Effector memory CD4-positive, alpha-beta T cell (primary cell): ENCODE data around the gene RSPH3.
A peak's percentile ranks its signal among the peaks of the same experiment; 100 is the strongest.

Source experiments
- DNase-seq, 3 donors: peaks; one replicate each; pipeline ENCODE4 v3.0.0-alpha.2; 2020
- H3K27ac ChIP-seq: 2 replicates; pipeline ENCODE4 v1.7.0; 2013; ENCODE audit warnings: mild to moderate bottlenecking, low read length, moderate library complexity; ENCODE audit not compliant: insufficient read depth, poor library complexity, severe bottlenecking
- H3K27me3 ChIP-seq: replicated peaks from 2 replicates; pipeline ENCODE4 v1.7.0; 2013; ENCODE audit warnings: mild to moderate bottlenecking, low read length; ENCODE audit not compliant: insufficient read depth, control insufficient read depth, poor library complexity, severe bottlenecking
- H3K36me3 ChIP-seq: 2 replicates; pipeline ENCODE4 v1.7.0; 2013; ENCODE audit warnings: mild to moderate bottlenecking, low read length, moderate library complexity; ENCODE audit not compliant: control insufficient read depth, insufficient read depth
- H3K4me1 ChIP-seq: 2 replicates; pipeline ENCODE4 v1.7.0; 2013; ENCODE audit warnings: low read length, mild to moderate bottlenecking; ENCODE audit not compliant: control insufficient read depth, insufficient read depth, poor library complexity, severe bottlenecking
- H3K4me3 ChIP-seq: 2 replicates; pipeline ENCODE4 v1.7.0; 2013; ENCODE audit warnings: low read length, low read depth, mild to moderate bottlenecking; ENCODE audit not compliant: insufficient read depth, poor library complexity, severe bottlenecking
- H3K9me3 ChIP-seq: 2 replicates; pipeline ENCODE4 v1.7.0; 2013; ENCODE audit warnings: mild to moderate bottlenecking, low read length, moderate library complexity; ENCODE audit not compliant: control insufficient read depth

The RSPH3 gene

DNA sequence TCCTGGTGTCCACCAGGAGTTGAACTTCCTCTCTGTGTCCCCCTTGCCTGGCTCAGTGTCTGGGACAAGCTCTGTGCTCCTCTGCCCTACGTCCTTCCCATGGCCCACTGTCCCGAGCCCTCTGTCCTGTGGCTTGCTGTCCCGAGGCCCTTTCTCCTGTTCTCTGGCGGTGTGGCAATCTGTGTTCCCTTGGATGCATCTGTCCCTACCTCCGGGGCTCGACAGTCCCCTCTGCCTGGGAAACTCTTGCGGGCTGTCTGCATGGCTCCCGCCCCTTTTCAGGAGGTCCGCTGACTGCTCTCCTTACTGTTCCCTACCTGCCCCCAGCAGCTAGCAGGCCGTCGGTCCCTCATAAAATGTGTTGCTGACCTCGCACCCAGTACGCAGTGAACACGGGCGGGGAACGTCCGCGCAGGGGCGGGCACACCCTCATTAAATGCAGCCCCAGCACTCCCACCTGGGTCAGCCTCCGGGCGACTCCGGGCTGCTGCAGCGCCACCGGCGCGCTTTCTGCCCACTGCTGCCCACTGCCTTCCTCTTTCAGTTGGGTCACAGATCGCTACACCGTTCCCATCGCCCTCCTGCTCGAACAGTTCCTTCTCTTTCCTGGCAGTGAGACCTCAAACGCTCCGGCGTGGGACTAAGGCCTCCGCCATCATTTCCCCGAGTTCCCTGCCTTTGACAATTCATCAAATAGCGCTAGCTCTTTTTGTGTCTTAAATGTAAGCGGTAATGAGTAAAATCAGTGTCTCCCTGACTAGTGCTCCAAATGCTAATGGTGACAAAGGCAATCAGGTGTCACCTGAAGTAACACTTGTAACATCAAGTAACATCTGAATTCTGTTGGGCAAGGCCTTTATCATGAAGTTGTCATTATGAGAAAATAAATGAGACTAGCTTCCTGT lies 60.5 kb downstream of the RSPH3 start:
- no peak overlapping the region for H3K27ac ChIP-seq
- no peaks in the 10 kb centered on the region for H3K4me1 ChIP-seq
- no peaks in the 10 kb centered on the region for H3K27me3 ChIP-seq
- peak overlapping the region; percentile 21 for H3K4me3 ChIP-seq
- no peak for DNase-seq
- H3K9me3 ChIP-seq = no peaks in the 10 kb centered on the region
- no peaks in the 10 kb centered on the region for H3K36me3 ChIP-seq

DNA sequence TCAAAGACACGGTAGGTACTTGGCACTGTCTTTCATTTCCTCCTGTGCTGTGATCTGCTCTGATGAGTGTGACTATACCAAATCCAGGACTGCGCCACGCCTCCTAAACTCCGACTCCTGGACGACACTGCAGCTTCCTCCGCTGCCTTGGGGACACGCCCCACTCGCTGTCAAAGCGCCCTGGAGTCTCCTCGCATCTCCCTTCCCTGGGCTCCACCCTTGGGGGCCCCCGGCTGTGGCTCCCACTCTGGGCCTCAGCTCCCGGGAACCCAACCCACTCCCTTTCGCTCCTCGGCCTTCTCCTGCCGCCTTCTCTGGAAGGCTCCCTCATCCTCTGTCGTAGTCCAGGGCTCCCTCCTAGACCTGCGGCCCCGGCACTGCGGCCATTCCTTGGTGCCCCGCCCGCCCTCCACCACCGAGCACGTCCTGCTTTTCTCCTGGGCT lies 61.2 kb downstream of the RSPH3 start:
- Histone ChIP-seq H3K4me1 (no peaks in the 10 kb centered on the region), H3K27ac (no peak overlapping the region), H3K36me3 (no peaks in the 10 kb centered on the region), H3K9me3 (no peaks in the 10 kb centered on the region), H3K27me3 (no peaks in the 10 kb centered on the region), H3K4me3 (peak overlapping the region; percentile 21)
- peak in 1 of 3 donors; percentile 8 for DNase-seq

DNA sequence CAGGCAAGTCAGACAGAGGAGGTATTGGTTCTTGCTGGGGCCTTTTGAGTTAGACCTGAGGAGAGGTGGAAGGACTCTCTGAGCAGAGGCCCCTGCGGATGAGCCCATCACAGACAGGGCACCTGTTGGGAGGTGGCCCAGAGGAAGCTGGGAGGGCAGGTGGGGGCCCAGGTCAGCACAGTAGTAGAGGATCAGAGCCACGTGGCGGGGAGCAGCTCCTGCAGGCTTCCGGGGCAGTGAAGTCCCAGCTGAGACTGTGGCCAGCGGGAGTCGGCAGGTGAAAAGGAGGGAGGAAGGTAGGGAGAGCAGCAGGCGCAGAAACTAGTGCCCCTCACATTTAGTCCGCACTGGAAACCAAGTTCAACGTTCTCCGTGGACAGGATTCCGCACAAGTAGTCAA lies 61.8 kb downstream of the RSPH3 start:
- no peaks in the 10 kb centered on the region for H3K27me3 ChIP-seq
- H3K4me3 ChIP-seq = no peak overlapping the region
- no peaks in the 10 kb centered on the region for H3K36me3 ChIP-seq
- no peak for DNase-seq
- no peak overlapping the region for H3K27ac ChIP-seq
- no peaks in the 10 kb centered on the region for H3K4me1 ChIP-seq
- H3K9me3 ChIP-seq = no peaks in the 10 kb centered on the region

DNA sequence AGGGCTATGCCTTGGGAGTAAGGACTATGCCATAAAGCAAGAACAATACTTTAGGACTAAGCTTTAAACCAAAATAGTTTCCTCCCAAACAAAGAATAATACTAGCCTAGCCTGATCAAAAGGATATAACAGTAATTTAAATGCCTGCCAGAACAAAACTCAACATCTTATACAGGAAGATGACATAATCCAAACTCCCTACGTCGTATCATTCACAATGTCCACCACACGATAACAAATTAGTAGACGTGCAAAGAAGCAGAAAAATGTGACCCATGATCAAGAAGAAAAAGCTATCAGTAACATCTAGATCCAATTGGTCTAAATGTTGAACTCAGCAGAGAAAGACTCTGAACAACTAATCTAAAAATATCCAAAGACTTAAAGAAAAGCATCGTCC lies 65.8 kb downstream of the RSPH3 start:
- H3K27ac ChIP-seq = no peak overlapping the region
- H3K9me3 ChIP-seq = no peaks in the 10 kb centered on the region
- no peaks in the 10 kb centered on the region for H3K36me3 ChIP-seq
- no peaks in the 10 kb centered on the region for H3K27me3 ChIP-seq
- H3K4me3 ChIP-seq = no peak overlapping the region
- no peaks in the 10 kb centered on the region for H3K4me1 ChIP-seq
- no peak for DNase-seq

DNA sequence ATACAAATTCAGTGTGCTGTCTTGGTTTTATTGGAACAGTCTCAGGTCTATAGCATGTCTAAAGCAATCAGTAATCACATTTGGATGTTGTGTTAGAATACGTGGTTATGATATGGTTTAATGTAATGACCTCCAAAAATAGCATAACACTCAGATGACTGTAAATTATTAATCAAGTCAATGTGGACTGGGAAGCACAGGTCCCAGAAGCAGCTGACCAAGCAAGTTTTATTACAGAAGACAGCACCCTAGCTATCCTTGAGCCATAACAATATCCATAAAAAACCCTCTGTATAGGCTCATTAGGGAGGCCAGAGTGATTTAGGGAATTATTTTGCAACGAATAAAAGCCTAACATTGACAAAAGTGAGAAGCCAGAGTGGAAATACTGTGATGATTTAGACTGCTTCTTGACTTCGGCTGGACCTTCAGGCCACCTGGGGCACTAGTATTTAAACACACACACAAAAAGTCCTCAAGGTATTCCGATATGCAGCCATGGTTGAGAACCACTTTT lies 66.9 kb downstream of the RSPH3 start:
- Histone ChIP-seq H3K9me3 (no peaks in the 10 kb centered on the region), H3K27ac (no peak overlapping the region), H3K4me1 (no peaks in the 10 kb centered on the region), H3K4me3 (no peak overlapping the region), H3K27me3 (no peaks in the 10 kb centered on the region), H3K36me3 (no peaks in the 10 kb centered on the region)
- no peak for DNase-seq

DNA sequence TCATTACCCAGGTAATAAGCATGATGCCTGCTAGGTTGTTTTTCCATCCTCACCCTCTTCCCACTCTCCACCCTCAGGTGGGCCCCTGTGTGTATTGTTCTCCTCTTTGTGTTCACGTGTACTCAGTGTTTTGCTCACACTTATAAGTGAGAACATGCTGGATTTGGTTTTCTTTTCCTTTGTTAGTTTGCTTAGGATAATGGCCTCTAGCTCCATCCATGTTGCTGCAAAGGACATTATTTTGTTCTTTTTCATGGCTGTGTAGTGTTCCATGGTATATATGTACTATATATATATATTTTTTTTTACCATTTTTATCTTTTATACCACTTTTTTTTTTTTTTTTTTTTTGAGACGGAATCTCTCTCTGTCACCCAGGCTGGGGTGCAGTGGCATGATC lies 71.9 kb downstream of the RSPH3 start:
- DNase-seq = no peak
- H3K36me3 ChIP-seq = no peaks in the 10 kb centered on the region
- H3K4me3 ChIP-seq = no peak overlapping the region
- H3K27ac ChIP-seq = no peak overlapping the region
- no peaks in the 10 kb centered on the region for H3K27me3 ChIP-seq
- no peaks in the 10 kb centered on the region for H3K4me1 ChIP-seq
- no peaks in the 10 kb centered on the region for H3K9me3 ChIP-seq

DNA sequence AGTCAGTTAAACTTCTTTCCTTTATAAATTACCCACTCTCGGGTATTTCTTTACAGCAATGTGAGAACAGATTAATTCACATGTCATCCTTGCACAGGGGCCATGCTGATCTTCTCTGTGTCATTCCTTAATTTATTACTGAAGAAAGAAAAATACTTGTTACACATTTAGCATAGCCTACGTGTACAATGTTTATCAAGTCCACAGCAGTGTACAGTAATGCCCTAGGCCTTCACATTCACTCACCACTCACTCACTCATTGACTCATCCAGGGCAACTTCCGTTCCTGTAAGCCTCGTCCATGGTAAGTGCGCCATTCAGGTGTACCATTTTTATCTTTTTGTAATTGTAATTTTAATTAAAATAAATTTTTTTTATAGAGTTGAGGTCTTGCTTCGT lies 73.6 kb downstream of the RSPH3 start:
- no peak for DNase-seq
- Histone ChIP-seq H3K36me3 (no peaks in the 10 kb centered on the region), H3K27me3 (no peaks in the 10 kb centered on the region), H3K4me3 (no peak overlapping the region), H3K4me1 (no peaks in the 10 kb centered on the region), H3K9me3 (no peaks in the 10 kb centered on the region), H3K27ac (no peak overlapping the region)

DNA sequence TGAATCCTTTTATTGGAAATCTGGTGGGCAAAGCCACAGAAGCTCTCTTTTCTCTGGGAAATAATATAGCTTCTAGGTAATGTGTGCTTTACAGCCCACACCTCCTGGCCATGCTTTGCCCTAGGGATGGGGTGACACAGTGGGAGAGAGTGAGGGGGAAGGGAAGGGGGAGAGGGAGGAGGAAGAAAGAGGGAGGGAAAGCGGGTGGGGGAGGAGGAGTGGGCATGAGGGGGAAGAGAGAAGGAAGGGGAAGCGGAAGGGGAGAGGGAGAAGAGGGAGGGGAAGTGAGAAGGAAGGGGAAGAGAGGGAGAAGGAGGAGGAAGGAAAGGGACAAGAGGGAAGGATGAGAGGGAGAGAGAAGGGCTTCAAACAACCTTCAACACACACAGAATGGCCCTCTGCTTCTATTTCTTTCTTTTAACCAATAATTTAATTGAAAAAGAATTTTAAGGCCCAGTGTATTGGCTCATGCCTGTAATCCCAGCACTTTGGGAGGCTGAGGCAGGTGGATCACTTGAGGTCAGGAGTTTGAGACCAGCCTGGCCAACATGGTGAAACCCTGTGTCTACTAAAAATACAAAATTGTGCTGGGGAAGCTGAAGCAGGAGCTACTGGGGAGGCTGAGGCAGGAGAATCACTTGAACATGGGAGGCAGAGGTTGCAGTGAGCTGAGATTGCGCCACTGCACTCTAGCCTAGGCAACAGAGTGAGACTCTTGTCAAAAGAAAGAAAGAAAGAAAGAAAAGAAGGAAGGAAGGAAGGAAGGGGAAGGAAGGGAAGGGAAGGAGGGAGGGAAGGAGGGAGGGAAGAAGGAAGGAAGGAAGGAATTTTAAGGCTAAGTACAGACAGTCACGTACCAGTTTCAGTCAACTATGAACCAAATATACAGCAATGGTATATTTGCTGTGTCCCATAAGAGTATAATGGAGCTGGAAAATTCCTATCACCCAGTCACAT lies 75.2 kb downstream of the RSPH3 start:
- no peak overlapping the region for H3K27ac ChIP-seq
- H3K4me3 ChIP-seq = no peak overlapping the region
- no peak for DNase-seq
- no peaks in the 10 kb centered on the region for H3K36me3 ChIP-seq
- H3K4me1 ChIP-seq = no peaks in the 10 kb centered on the region
- H3K27me3 ChIP-seq = no peaks in the 10 kb centered on the region
- no peaks in the 10 kb centered on the region for H3K9me3 ChIP-seq

DNA sequence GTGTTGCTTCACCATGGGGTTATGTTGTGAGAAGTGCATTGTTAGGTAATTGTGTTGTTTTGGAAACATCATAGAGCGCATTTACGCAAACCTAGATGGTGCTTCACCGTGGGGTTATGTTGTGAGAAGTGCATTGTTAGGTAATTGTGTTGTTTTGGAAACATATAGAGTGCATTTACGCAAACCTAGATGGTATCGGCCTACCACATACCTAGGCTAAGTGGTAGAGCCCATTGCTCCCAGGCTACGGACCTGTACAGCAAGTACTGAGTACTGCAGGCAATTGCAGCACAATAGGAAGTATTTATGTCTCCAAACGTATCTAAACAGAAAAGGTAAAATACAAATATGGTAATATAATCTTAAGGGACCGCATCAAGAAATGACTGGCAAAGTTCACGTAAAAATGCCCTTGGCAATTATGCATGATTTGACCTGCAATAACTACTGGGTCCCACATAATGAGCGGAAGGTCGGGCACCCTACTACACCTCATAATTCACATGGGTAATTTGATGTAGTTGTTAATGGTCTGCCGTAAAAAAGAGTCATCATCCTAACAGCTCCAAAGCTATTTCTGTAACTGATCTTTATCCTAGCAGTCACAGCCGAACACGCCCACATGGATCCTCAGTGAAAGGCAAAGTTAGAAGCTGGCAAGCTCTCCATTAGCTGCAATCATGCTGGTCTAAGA lies 76.0 kb downstream of the RSPH3 start:
- Histone ChIP-seq H3K4me3 (no peak overlapping the region), H3K27ac (no peak overlapping the region), H3K4me1 (no peaks in the 10 kb centered on the region), H3K36me3 (no peaks in the 10 kb centered on the region), H3K27me3 (no peaks in the 10 kb centered on the region), H3K9me3 (no peaks in the 10 kb centered on the region)
- DNase-seq = no peak
